Left hindlimb (tissue), 1 donor: Measurements from ENCODE around the gene OLFM1.
A peak's percentile ranks its signal among the peaks of the same experiment; 100 is the strongest.

Experiments
- DNase-seq: peaks from one replicate; pipeline ENCODE4 v3.0.0-alpha.2; 2018

OLFM1 gene

DNA sequence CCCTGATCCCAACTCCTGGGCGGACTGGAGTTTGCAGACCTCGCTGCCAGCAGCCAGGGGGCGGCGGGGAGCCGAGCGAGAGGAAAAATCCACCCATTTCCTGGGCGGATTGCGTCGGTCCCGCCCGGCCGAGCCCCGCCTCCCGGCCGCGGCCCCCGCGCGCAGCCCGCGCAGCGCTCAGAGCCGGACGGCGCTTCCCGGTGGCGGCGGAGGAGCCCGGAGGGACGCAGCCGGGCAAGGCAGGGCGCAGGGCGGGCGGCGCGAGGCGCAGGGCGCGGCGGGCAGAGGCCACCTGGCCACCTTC lies at the start of gene OLFM1:
OLFM1 (plus strand) TSS at position 180 of the 304 bp plus-strand sequence. CDS start 322 bp downstream, outside the sequence.
- DNase-seq, result peak; percentile 81

DNA sequence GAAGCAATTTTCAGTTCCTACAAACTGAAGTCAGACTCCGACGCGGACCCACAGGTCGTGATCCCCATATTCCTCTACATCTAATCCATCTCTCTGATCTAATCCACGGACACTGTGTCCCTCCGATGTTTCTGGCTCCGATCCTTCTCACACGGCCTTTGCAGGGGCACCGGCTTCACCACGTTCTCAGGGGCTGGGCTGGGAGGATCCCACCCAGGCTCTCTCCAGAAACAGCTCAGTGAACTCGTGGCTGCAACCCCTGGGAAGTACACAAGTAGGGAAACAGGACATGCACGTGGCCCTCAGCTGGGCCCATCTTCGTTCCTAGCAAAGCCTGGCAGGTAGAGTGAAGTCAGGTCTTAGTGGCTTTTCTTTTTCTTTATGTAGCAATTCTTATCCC lies 49.1 kb upstream of the OLFM1 start:
- DNase-seq, result no peak

DNA sequence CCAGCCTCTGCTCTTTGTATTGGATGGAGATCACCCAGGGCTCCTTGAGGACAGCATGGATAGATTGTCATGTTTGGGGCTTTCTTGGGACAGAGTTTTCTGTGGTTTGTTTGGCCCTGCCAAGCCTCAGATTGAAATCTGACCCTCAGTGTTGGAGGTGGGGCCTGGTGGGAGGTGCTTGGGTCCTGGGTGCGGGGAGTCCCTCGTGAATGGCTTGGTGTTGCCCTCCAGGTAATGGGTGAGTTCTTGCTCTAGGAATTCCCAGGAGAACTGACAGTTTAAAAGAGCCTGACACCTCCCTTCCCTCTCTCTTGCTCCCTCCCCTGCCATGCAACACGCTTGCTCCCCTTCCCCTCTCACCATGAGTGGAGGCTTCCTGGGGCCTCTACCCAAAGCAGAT lies 48.6 kb upstream of the OLFM1 start:
- no peak for DNase-seq

DNA sequence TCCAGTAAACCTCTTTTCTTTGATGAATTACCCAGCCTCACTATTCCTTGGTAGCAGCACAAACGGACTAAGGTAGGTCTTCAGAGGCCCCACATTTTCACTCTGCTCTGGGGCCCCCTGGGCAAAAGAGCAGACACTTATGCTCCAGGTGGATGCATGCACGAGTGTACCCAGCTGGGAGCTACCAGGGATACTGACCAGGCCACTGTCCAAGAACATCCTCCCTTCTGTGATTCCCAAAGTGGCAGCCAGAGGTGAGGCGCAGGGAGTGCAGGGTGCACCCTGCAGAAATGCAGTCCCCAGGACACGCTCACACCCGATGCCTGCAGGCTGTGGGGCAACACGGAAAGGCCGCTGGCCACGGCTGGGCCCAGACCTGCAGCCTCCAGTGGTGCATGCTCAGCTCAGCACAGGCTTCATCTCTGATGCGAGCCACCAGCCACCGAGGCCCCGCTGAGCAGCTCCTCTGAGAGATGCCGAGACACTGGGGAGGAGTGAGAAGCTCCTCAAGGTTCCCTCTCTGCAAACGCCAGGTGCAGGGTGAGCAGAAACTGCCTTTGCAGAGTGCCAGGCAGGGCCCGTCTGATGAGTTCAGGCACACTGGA lies 48.1 kb upstream of the OLFM1 start:
- no peak for DNase-seq

DNA sequence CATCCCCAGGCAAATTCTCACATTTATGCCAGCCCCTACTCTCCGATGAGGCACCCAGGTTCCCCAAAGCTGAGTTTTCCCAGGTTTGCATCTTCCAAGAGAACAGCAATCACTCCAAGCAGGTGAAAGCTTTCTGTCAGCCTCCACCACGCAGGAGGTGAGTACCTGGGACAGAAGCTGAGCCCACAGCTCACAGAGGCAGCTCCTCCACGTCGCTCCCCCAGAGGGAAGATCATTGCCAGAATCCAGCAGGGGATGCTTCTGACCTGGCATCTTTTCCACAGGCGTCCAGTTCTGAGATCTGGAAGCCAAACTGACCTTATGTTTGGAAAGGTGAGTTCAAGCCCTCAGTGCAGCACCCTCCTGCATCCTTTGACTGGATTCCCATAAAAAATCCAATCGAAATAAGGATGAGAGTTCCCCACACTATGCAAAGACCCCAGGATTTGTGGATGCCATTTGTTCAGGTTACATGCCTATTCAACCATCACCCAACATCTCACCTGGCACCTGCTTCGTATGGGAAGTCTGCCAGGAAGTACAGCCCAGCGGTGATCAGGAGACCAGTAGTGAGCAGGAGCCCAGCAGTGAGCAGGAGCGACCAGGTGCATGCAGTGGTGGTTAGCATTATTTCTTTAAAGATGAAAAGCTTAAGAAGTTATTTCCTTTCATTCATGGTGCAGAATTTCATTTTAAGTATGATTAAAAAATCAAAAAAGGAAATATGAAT lies 47.4 kb upstream of the OLFM1 start:
- DNase-seq, result no peak

DNA sequence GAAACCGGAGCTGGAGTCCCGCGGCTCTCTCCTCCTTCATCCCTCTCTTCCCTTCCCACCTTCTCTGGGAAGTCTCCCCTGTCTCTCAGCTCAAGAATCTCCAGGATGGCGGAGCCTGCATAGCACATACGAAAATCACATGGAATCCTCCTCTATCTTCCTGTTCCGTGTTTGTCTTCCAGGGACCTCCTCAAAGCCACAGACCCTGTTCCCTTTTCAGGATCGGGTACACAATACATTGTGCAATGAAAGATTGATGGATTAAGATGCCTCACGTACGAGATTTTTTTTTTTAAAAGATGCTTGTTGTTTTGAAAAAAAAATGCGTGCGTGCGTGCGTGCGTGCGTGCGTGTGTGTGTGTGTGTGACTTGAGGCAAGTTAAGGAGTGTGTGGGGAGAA lies 46.6 kb upstream of the OLFM1 start:
- DNase-seq, result no peak

DNA sequence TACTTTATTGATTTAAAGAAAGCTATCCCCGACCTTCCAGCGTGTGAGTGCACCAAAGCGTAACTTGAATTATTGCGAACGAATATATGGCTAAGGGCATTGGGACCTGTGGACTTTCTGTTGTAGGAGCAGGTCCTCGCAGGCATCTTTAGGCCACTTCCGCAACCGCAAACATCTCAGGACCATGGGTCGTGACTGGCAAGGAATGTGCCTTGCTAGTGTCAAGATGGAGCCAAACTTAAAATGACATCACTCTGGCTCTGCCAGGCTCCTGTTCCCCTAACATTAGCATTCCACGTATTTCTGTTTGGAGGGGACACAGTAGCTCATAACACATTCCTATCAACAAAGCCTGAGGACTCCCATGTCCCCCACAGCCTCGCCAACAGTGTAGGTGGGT lies 44.1 kb upstream of the OLFM1 start:
- DNase-seq, result no peak

DNA sequence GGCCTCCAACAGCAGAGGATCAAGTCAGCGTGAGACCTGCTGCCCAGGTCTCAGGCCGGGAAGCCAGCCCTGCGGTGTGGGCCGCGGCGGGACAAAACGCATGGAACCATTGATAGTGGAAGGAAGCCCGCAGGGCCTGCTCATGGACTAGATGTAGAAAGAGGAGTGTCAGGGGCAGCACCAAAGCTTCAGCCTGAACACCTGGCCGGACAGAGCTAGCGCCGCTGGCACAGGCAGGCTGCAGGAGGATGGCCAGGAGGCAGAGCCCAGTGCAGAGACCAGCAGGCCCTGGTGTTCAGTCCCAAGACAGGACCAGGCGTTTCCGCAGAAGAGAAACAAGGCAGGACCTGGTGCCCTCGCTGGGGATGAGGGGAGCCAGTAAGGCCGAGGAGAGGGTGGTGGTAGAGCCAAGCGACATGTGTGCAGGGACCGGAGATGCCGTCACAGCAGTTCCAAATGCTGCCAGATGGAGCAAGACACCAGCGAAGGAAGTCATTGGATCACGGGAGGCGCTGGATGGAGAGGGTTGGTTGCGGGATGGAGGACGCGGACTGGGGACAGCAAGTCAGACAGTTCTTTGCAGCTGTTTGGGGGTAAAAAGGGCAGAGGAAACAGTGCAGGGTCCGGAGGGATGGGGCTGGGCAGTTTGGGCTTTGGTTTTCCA lies 42.1 kb upstream of the OLFM1 start:
- no peak for DNase-seq

DNA sequence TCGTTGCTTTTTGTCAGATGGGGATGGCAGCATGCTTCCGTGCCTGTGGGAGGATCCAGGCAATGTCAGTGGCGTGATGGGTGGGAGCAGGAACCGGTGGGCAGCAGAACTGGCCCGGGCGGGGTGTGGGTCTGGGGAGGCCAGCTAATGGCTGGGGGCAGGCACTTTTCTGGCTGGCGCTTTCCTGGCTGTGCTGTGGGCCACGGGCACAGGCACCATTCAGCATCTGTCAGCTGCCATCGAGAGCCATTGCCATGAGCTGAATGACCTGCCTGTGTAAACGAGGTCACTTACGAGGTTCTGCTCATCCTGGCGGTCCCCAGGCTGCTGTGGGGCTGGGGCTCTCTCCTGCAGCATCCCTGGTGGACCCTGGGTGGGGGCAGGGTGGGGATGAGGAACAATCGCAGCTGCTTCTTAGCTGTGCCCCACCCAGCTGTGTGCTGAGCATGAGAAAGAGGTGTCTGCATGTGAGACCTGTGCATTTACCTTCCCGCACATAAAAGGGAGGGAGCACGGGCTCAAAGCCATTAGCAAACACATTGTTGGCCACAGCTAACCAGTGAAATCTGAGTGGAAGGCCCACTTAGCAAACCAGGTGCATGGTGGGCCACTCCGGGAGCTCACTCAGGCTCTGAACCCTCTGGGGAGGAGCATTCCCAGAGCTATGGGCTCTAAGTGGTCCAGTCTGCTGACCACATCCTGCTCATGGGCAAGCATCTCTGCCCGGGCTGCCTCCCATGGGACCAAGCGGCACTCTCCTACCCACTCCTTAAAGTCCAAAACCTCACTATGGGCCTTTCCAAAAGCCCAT lies 41.3 kb upstream of the OLFM1 start:
- no peak for DNase-seq

DNA sequence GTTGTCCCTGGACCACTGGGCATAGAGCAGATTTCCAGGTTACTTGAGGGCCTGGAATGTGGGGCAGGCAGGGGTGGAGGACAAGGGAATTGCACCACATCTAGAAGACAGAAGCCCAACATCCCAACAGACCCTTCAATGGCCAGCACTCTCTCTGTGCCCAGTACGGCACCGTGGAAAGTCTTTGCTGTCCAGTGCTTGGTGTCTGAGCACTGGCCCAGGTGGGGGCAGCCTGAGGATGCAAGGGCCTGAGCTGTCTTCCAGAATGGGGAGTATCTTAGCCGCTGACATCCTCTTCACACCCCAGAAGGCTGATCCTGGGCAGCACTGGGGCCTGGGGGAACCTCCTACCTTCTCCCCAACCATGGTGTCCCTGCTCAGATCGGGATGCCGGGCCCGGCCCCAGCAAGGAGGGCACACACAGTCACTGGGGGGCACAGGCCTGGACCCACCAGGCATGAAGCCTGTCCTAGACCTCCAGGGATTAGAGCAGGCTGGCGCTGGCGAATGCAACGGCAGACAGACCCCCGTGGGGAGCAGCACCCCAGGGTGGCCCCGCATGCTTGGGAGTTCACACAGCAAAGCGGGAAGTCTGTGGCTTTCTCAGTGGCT lies 40.6 kb upstream of the OLFM1 start:
- DNase-seq, result no peak

DNA sequence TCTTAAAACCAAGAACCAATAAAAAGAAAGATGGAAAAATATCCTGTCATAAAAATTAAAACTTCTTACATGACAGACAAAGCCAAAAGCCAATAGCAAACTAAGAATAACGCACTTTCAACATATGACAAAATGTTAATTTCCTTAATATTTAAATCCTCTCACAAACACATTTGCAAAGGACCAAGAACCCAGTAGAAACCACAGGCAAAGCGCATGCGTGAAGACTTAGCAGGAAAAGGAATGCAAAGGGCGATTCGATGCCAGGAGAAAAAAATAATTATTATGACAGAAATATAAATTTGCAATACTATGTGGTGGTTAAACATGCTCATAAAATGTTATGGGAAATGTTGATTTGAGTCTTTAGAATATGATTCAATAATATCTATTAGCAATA lies 39.9 kb upstream of the OLFM1 start:
- DNase-seq, result no peak

DNA sequence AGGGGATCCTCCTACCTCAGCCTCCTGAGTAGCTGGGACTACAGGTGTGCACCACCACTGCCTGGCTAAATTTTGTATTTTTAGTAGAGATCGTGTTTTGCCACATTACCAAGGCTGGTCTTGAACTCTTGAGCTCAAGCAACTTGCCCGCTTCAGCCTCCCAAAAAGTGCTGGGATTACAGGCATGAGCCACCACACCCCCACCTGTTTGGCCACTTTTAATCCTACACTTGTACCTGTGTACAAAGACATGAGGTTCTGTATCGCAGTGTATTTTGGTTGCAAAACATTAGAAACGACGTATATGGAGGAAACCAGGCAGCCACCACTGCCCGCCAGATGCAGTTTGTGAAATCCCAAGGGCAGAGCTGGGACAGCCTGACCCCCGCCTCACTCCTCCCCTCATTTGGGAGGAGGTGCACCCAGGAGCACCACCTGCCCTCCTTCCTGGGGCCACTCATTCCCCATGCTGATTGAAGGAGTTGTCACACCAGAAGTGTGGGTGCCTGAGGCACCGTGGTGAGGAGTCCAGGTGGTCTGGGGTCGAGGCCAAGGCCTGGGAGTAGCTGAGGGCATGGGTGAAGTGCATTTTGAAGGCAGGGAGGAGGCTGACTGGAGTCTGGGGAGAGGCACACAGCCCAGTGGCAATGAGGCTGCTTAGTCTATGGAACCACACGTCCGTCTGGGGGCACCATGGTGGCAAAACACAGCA lies 39.3 kb upstream of the OLFM1 start:
- no peak for DNase-seq

DNA sequence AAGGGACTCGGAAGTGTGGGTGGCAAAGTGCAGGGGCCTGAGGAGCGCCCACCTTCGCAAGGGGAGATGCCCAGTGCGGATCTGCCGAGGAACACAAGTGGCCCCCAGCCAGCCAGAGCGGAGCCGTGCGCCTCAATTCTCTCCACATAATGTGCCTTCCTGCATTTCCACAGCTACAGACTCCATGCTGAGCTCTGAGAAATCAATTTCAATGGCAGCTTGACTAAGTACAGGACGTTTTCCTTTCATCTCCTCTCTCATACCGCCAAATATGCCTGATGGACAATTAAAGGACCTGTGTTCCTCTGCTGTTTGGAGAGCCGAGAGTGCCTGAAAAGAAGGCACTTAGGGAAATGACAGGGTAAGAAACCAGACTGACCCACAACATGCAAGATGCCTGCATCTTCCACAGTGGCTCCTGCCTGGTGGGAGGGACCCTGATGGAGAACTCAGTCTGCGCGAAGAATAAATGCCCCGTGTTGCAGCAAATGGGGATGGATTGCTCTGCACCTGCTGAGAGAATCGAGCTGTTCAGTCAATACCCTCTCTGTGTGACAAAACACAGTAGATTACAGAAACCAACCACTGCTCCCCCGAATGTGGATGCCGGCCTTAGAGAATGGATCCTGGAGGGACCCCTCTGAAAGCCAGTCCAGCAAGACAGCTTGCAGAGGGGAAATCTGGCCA lies 38.6 kb upstream of the OLFM1 start:
- no peak for DNase-seq

DNA sequence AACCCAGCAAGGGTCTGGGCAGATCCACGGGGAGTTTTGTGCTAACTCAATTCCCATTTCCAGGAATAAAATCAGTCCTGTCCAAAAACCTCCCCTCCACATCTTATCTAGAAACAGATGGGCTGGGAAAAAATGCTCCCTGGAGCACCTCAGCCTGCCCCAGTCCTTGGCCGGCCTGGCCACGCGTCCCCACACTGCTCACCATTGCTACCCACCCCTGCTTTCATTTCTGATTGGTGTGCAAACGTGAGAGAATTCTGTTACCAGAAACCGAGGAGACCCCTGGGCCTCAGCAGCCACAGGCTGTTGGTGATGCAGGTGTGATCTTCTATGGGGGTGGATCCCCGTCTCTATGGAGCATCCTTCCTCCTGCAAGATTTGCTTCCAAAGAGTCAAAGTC lies 38.0 kb upstream of the OLFM1 start:
- no peak for DNase-seq

DNA sequence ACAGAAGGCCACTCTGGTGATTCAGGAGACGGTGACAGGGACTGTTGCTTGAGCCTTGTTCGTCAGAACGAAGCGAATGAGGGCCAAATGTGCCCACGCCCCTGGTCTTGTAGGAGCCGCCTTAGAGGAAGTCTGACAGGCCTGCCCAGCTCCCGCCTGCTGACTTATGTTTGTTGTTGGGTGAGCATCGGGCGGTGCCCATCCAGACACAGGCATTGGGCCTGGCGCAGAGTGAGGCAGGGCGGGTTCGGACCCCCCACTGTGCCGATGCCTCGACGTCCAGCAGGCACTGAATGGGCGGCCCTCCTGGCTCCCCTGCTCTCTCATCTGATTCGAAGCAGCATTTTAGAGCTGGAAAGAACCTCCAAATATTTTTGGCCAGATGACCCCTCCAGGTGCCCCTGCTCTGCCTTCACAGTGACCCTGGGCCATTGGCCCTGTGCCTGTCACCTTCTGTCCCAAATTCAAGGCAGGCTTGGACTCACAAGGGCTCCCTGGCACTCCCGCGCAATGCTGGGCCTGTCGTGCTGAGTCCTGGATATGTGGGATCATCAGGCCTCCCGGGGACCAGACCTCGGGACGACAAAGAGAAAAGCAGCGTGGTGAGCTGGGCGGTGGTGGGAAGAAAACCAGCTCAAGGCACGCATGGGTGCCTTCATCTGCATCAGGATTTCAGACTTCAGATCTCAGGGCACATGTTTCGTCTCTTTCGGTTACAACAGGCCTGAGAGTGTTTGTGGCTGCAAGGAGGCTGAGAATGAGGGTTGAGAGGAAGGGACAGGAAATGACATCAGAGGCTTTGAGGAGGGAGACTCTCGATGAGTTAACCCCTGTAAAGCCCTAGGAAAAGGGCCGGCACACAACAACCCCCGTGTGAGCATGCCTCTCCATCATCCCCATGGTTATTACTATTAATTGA lies 37.1 kb upstream of the OLFM1 start:
- no peak for DNase-seq

DNA sequence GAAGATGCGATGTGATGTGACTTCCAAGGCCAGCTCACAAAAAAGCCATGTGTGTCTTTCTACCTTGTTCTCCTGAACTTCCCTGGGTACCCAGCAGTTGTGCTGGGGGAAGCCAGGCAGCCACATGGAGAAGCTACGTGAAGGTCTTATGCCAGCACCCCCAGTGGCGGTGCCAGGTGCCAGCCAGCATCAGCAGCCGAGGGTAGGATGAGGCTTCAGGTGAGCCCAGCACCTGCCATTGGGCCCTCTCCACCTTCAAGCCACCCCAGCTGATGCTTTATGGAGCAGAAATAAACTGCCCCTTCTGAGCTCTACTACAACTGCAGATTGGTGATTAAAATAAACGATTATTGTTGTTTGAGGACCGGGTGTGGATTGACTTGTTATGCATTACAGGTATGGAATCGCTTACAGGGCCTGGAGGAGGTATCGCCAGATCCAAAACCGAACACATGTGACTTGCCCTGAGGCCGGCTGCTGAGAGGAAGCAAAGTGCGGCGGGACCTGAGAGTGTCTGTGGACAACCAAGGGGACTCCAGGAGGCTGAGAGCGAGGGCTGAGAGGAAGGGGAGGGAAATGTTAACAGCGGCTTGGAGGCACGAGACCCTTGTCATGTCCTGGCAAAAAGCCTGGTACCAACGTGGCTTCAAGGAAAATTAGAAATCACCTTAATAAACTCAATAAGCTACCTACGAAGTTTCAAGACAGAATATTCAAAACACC lies 36.0 kb upstream of the OLFM1 start:
- no peak for DNase-seq

DNA sequence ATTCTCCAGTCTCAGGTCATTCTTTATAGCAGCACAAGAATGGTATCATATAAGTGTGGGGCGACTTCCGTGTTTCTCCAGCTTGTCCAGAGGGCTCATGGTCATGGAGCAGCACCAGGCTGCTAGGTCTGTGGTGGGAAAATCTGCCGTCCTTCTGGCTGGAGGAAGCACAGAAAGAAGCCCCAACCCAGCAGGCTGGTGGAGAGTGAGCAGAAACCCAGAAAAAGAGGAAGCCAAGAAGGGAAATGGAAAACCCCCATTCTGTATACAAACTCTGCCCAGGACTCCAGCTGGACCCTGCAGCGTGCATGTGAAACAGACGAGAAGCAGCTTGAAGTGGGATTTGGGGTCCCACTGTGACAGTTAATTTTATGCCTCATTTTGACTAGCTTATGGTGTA lies 34.3 kb upstream of the OLFM1 start:
- DNase-seq, result no peak

DNA sequence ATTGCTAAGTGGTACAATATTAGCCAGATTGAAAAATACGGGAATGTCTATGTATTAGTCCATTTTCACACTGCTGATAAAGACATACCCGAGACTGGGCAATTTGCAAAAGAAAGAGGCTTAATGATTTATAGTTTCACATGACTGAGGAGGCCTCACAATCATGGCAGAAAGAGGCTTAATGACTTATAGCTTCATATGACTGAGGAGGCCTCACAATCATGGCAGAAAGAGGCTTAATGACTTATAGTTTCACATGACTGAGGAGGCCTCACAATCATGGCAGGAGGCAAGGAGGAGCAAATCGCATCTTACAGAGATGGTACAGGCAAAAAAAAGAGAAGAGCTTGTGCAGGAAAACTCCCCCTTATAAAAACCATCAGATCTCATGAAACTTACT lies 32.3 kb upstream of the OLFM1 start:
- DNase-seq, result no peak

DNA sequence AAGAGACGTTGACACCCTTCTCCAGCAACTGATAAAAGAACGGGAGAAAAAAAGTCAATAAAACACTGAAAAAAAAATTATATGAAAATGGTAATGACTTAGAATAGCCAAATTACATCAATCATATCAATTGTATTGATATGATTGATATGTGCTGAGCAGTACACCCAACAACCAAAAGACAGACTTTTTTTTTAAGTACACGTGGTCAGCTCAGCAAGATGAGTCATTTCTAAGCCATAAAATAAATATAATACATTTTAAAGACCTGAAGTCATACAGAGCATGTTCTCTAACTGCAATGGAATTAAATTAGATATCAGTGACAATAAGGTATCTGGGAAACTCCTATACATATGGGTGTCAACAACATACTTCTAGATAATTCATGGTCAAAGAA lies 30.9 kb upstream of the OLFM1 start:
- DNase-seq, result no peak

DNA sequence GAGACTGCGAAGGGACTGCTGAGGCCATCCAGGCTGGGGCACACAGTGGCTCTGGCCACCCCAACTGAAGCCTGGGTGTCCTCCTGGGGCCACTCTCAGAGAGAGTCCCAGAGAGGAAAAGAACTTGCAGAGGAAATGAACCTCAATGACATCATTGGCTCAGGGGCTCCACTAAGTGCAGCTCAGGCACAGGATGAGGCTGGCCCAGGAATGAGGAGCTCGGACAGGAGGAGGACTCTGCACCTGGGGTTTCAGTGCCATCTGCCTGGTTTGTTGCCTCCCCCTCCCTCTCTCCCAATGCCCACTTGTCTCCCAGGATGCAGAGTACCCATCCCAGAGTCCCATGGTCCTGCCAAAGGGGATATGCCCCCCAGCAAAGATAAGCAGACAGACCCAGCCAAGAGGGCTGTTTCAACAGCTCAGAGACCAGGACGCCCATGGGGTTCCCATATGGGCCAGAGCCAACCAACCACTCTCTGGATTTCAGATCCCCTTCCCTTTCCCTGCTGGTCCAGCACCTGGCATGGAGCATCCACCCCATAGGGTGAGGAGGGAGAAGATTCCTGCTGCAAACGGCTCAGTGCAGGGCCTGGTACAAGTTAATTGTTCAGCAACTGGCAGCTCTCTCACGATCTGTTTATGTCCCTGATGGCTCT lies 26.9 kb upstream of the OLFM1 start:
- DNase-seq, result no peak
